SK-N-SH treated with all-trans-retinoic acid at 6 μM for 48 hours (cell line): Measurements from ENCODE around the gene DHX58.

Experiments used
- ARNTL ChIP-seq: fragments of 450-650 bp; formaldehyde crosslinking; IDR thresholded peaks from 2 replicates; pipeline ENCODE4 v1.5.0; 2020; ENCODE audit warnings: low read depth, mild to moderate bottlenecking, moderate library complexity, borderline replicate concordance
- ISL1 ChIP-seq: fragments of 250-450 bp; sonication (Bioruptor Pico); IDR thresholded peaks from 2 replicates; pipeline ENCODE4 v2.1.2; 2022; ENCODE audit warnings: mild to moderate bottlenecking, moderate library complexity
- SNAI2 ChIP-seq: fragments of 250-450 bp; sonication (Bioruptor Pico); IDR thresholded peaks from 2 replicates; pipeline ENCODE4 v1.5.0; 2020; ENCODE audit warnings: mild to moderate bottlenecking, moderate library complexity
- TOX ChIP-seq: fragments of 250-450 bp; sonication (Bioruptor Pico); IDR thresholded peaks from 2 replicates; pipeline ENCODE4 v1.8.0; 2021; ENCODE audit warnings: mild to moderate bottlenecking, moderate library complexity, borderline replicate concordance
- ZFP30 ChIP-seq: fragments of 450-650 bp; formaldehyde crosslinking; IDR thresholded peaks from 2 replicates; pipeline ENCODE4 v1.5.0; 2022; ENCODE audit warnings: mild to moderate bottlenecking, moderate library complexity
- ZNF565 ChIP-seq: fragments of 450-650 bp; formaldehyde crosslinking; conservative IDR thresholded peaks from 2 replicates; pipeline ENCODE4 v1.5.0; 2020; ENCODE audit warnings: low read depth, mild to moderate bottlenecking, moderate library complexity
- ZNF70 ChIP-seq: fragments of 450-650 bp; formaldehyde crosslinking; IDR thresholded peaks from 2 replicates; pipeline ENCODE4 v1.5.0; 2020; ENCODE audit warnings: mild to moderate bottlenecking, moderate library complexity
- ZNF8 ChIP-seq: fragments of 450-650 bp; formaldehyde crosslinking; IDR thresholded peaks from 2 replicates; pipeline ENCODE4 v1.5.0; 2020; ENCODE audit warnings: mild to moderate bottlenecking, moderate library complexity
- TF ChIP-seq, protein P1 (sequence below): fragments of 250-450 bp; sonication (Bioruptor Pico); IDR thresholded peaks from 2 replicates; pipeline ENCODE4 v1.8.0; 2020; ENCODE audit warnings: mild to moderate bottlenecking, moderate library complexity, borderline replicate concordance
- TF ChIP-seq, protein P2 (sequence below): fragments of 250-450 bp; sonication (Bioruptor Pico); IDR thresholded peaks from 2 replicates; pipeline ENCODE4 v1.5.0; 2020; ENCODE audit warnings: mild to moderate bottlenecking, moderate library complexity

DNA sequence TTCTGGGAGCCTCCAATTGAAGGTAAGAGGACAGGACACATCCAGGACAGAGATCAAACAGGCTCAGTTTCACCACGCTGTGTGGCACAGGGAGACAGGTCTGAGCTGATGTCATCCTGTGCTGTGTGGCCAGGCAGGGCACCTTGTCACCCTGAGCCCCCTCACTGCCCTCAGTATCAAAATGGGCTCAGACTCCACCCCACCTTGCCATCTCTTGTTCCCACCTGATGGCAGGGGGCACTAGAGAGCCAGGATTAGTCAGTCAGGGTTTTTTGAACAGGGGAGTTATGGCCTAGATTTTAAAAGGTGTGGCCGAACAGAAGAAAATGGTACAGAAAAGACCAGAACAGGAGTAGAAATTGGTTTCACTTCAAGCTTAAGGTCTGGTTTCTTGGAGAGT lies 6.0 kb upstream of the DHX58 start:
- TF ChIP-seq ZNF8: no peak
- no peak for TF ChIP-seq ARNTL (CRISPR knock-in tag)
- TF ChIP-seq ISL1: no peak
- no peak for TF ChIP-seq ZNF70 (CRISPR knock-in tag)
- TF ChIP-seq, protein P1, sequence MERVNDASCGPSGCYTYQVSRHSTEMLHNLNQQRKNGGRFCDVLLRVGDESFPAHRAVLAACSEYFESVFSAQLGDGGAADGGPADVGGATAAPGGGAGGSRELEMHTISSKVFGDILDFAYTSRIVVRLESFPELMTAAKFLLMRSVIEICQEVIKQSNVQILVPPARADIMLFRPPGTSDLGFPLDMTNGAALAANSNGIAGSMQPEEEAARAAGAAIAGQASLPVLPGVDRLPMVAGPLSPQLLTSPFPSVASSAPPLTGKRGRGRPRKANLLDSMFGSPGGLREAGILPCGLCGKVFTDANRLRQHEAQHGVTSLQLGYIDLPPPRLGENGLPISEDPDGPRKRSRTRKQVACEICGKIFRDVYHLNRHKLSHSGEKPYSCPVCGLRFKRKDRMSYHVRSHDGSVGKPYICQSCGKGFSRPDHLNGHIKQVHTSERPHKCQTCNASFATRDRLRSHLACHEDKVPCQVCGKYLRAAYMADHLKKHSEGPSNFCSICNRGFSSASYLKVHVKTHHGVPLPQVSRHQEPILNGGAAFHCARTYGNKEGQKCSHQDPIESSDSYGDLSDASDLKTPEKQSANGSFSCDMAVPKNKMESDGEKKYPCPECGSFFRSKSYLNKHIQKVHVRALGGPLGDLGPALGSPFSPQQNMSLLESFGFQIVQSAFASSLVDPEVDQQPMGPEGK (CRISPR knock-in tag): no peak
- TF ChIP-seq TOX (CRISPR knock-in tag): no peak
- TF ChIP-seq, protein P2, sequence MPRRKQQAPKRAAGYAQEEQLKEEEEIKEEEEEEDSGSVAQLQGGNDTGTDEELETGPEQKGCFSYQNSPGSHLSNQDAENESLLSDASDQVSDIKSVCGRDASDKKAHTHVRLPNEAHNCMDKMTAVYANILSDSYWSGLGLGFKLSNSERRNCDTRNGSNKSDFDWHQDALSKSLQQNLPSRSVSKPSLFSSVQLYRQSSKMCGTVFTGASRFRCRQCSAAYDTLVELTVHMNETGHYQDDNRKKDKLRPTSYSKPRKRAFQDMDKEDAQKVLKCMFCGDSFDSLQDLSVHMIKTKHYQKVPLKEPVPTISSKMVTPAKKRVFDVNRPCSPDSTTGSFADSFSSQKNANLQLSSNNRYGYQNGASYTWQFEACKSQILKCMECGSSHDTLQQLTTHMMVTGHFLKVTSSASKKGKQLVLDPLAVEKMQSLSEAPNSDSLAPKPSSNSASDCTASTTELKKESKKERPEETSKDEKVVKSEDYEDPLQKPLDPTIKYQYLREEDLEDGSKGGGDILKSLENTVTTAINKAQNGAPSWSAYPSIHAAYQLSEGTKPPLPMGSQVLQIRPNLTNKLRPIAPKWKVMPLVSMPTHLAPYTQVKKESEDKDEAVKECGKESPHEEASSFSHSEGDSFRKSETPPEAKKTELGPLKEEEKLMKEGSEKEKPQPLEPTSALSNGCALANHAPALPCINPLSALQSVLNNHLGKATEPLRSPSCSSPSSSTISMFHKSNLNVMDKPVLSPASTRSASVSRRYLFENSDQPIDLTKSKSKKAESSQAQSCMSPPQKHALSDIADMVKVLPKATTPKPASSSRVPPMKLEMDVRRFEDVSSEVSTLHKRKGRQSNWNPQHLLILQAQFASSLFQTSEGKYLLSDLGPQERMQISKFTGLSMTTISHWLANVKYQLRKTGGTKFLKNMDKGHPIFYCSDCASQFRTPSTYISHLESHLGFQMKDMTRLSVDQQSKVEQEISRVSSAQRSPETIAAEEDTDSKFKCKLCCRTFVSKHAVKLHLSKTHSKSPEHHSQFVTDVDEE (CRISPR knock-in tag): no peak
- TF ChIP-seq ZNF565 (CRISPR knock-in tag): no peak
- no peak for TF ChIP-seq SNAI2
- TF ChIP-seq ZFP30 (CRISPR knock-in tag): no peak
